HepG2 (cell line): Measurements from ENCODE around the gene CCL22. TPM values are rescaled to one million over a fixed set of nuclear protein-coding genes. Genes with fewer than 3 reads are reported as not detected.

Experiments
- ATAC-seq: fragments of 200-7000 bp; cut with Tn5 transposase; 3 replicates; pipeline ENCODE4 v1.9.1; 2020; ENCODE audit warnings: mild to moderate bottlenecking, moderate library complexity
- Bru-seq: library from RNA; stranded (reverse); fragments of 400-500 nt; gene quantifications from one replicate; lab custom pipeline; 2021; lab: Mats Ljungman, UMichigan
- BruChase-seq, 2 experiments: library from RNA; stranded (reverse); fragments of 400-500 nt; gene quantifications; one replicate each; lab custom pipeline; 2021; lab: Mats Ljungman, UMichigan
- BruUV-seq: library from RNA; stranded (reverse); fragments of 400-500 nt; replicated peaks from 2 replicates; lab custom pipeline; 2021; lab: Mats Ljungman, UMichigan
- CTCF ChIA-PET: fragments of 300-600 bp; formaldehyde crosslinking; extraction: SDS; loops from one replicate; lab custom pipeline; 2021; ENCODE audit warnings: low total read pairs, inconsistent platforms, low intra/inter-chr PET ratio; lab: Yijun Ruan, JAX
- POLR2A ChIA-PET: fragments of 350-600 bp; sonication (Branson Sonifier 250); formaldehyde crosslinking; loops from one replicate; lab custom pipeline; 2020; ENCODE audit warnings: antibody characterized with exemption, inconsistent platforms; lab: Yijun Ruan, JAX
- DNase-seq: peaks from one replicate; pipeline ENCODE4 v3.0.0-alpha.2; 2015; ENCODE audit warnings: low spot score
- FAIRE-seq: peaks from 3 replicates; lab custom pipeline; 2011; peaks lifted over from hg19 to GRCh38; lab: Jason Lieb, UNC
- H2AFZ ChIP-seq: one replicate; pipeline ENCODE4 v1.6.1; 2011; ENCODE audit warnings: low read length, inconsistent platforms
- H3K27ac ChIP-seq: fragments of 300-600 bp; 3 replicates; pipeline ENCODE4 v1.8.0; 2011; ENCODE audit warnings: mixed run types, mild to moderate bottlenecking, mixed read lengths, low read length, inconsistent platforms; ENCODE audit not compliant: insufficient read depth; ENCODE audit errors: extremely low read length
- H3K27me3 ChIP-seq, 2 experiments: fragments of 200-600 bp in 1 of 2; 2 replicates in 1 of 2; 3 replicates in 1 of 2; pipeline versions ENCODE4 v1.6.0 to v1.8.0; 2011; ENCODE audit warnings: low read length in 2 of 2, mild to moderate bottlenecking in 2 of 2, moderate library complexity in 2 of 2, inconsistent platforms in 1 of 2; ENCODE audit not compliant: insufficient read depth in 2 of 2, control insufficient read depth in 1 of 2
- H3K36me3 ChIP-seq, 2 experiments: fragments of 200-600 bp in 1 of 2; replicated peaks in 1 of 2; 2 replicates in 1 of 2; 3 replicates in 1 of 2; pipeline versions ENCODE4 v1.5.1 to v1.8.0; 2011; ENCODE audit warnings: low read length in 2 of 2, inconsistent platforms in 1 of 2; ENCODE audit not compliant: insufficient read depth in 2 of 2, control insufficient read depth in 1 of 2
- H3K4me1 ChIP-seq: 2 replicates; pipeline ENCODE4 v1.5.1; 2012; ENCODE audit warnings: low read length, inconsistent platforms; ENCODE audit not compliant: insufficient read depth
- H3K4me2 ChIP-seq: 2 replicates; pipeline ENCODE4 v1.6.0; 2011; ENCODE audit warnings: low read depth, low read length, inconsistent platforms
- H3K4me3 ChIP-seq, 3 experiments: fragments of 200-600 bp in 1 of 3; sonication (generic), shearing (Covaris generic) in 1 of 3; replicated peaks in 1 of 3; 2 replicates each; pipeline ENCODE4 v1.5.1; 2011 to 2016; ENCODE audit warnings: low read length in 3 of 3, inconsistent platforms in 2 of 3, low read depth in 2 of 3, mild to moderate bottlenecking in 2 of 3, control low read depth in 1 of 3, mixed read lengths in 1 of 3; ENCODE audit not compliant: insufficient read depth in 1 of 3
- H3K79me2 ChIP-seq: one replicate; pipeline ENCODE4 v1.6.1; 2011; ENCODE audit warnings: low read length, inconsistent platforms; ENCODE audit not compliant: insufficient read depth
- H3K9ac ChIP-seq: 2 replicates; pipeline ENCODE4 v1.6.0; 2011; ENCODE audit warnings: mild to moderate bottlenecking, low read depth, low read length, inconsistent platforms; ENCODE audit not compliant: insufficient read depth
- H3K9me3 ChIP-seq: 2 replicates; pipeline ENCODE4 v1.5.1; 2012; ENCODE audit warnings: mild to moderate bottlenecking, low read length
- H4K20me1 ChIP-seq: 2 replicates; pipeline ENCODE4 v1.6.0; 2011; ENCODE audit warnings: inconsistent platforms, mild to moderate bottlenecking, low read length, moderate library complexity; ENCODE audit not compliant: insufficient read depth
- FIP1L1 ChIP-seq: fragments of 200-400 bp; formaldehyde crosslinking; IDR thresholded peaks from 2 replicates; pipeline ENCODE4 v1.6.1; 2018; ENCODE audit warnings: low read depth, mild to moderate bottlenecking, low read length, moderate library complexity, borderline replicate concordance; ENCODE audit not compliant: insufficient read depth
- STAG1 ChIP-seq: sonication (generic); formaldehyde crosslinking; IDR thresholded peaks from 2 replicates; pipeline ENCODE4 v1.4.0; 2020; ENCODE audit warnings: missing genetic modification reagents
- ZMYM3 ChIP-seq: sonication (generic); formaldehyde crosslinking; IDR thresholded peaks from 2 replicates; pipeline ENCODE4 v1.5.1; 2020; ENCODE audit warnings: mild to moderate bottlenecking, missing genetic modification reagents
- ZNF629 ChIP-seq: sonication (generic); formaldehyde crosslinking; conservative IDR thresholded peaks from 2 replicates; pipeline ENCODE4 v1.5.0; 2020; ENCODE audit warnings: missing genetic modification reagents
- ZNF761 ChIP-seq: sonication (generic); formaldehyde crosslinking; conservative IDR thresholded peaks from 2 replicates; pipeline ENCODE4 v1.4.0; 2020; ENCODE audit warnings: mild to moderate bottlenecking, missing genetic modification reagents
- WGBS: methylation state at CpG from one replicate; pipeline ENCODE4 v1.1.6; 2017; ENCODE audit warnings: low lambda C conversion rate; 5-methylcytosine and 5-hydroxymethylcytosine counted together
- in situ Hi-C: cut with HindIII; loops from 2 replicates; pipeline ENCODE4 v1.10.0; 2017; ENCODE audit warnings: low pct_unique_long_range_greater_than_20kb; ENCODE audit not compliant: extremely low pct_ligation_motif_present
- intact Hi-C: fragments of 100-400 bp; cut with micrococcal nuclease; formaldehyde crosslinking; loops from one replicate; pipeline ENCODE4 v1.10.0; 2022; ENCODE audit not compliant: unreplicated experiment
- long read RNA-seq, 2 experiments: library from RNA in 1 of 2; library from polyadenylated mRNA in 1 of 2; stranded (forward) in 1 of 2; unstranded in 1 of 2; transcript quantifications; one replicate each; pipeline ENCODE4 v2.0.0, GENCODE V29; 2019 to 2022
- polyA minus RNA-seq, 3 experiments: library from RNA; depleted of rRNA, polyadenylated mRNA; stranded (reverse); fragments of >200 nt; gene quantifications; 2 replicates each; pipeline ENCODE4 v1.2.3, GENCODE V29; 2011; ENCODE audit warnings: low replicate concordance in 1 of 3
- polyA plus RNA-seq, 8 experiments: library from polyadenylated mRNA; depleted of rRNA in 3 of 8; stranded (reverse) in 7 of 8; unstranded in 1 of 8; fragments of >200 nt; fragmentation: Illumina TruSeq in 4 of 8; extraction: Trizol in 4 of 8; gene quantifications; 2 replicates each; pipeline versions ENCODE4 v1.2.1 to v1.2.3, GENCODE V29; 2011 to 2016; ENCODE audit warnings: low read depth in 4 of 8, missing spikeins in 1 of 8, mixed read lengths in 1 of 8; ENCODE audit not compliant: insufficient read depth in 1 of 8
- total RNA-seq, 5 experiments: library from RNA; depleted of rRNA; stranded (reverse); fragments of >200 nt; fragmentation: Illumina TruSeq; extraction: Trizol; gene quantifications; 2 replicates each; pipeline ENCODE4 v1.2.3, GENCODE V29; 2016; ENCODE audit warnings: low read depth in 1 of 5

Gene CCL22, protein sequence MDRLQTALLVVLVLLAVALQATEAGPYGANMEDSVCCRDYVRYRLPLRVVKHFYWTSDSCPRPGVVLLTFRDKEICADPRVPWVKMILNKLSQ
- 0.06 TPM in 1 of 2 replicates, not detected in the other for total RNA-seq (2016; rRNA removed; fragmentation: Illumina TruSeq; extraction: Trizol)
- not detected in 2 replicates for total RNA-seq (2016; cell fraction: cytosol; rRNA removed; fragmentation: Illumina TruSeq; extraction: Trizol; ENCODE audit: low read depth)
- total RNA-seq (2016; cell fraction: insoluble cytoplasmic fraction; rRNA removed; fragmentation: Illumina TruSeq; extraction: Trizol): 0.06 and 0.09 TPM in 2 replicates
- total RNA-seq (2016; cell fraction: membrane; rRNA removed; fragmentation: Illumina TruSeq; extraction: Trizol): not detected in 2 replicates
- 0.16 TPM in 1 of 2 replicates, not detected in the other for total RNA-seq (2016; cell fraction: nucleus; rRNA removed; fragmentation: Illumina TruSeq; extraction: Trizol)
- polyA plus RNA-seq (2011; rRNA removed): 0.04 TPM in 1 of 2 replicates, not detected in the other
- 0.01 and 0.04 TPM in 2 replicates for polyA plus RNA-seq (2011; cell fraction: cytosol; rRNA removed)
- 0.03 TPM in 1 of 2 replicates, not detected in the other for polyA plus RNA-seq (2011; cell fraction: nucleus; rRNA removed)
- polyA plus RNA-seq (2012): 0.04 TPM in 1 of 2 replicates, not detected in the other
- polyA plus RNA-seq (2016; cell fraction: cytosol; fragmentation: Illumina TruSeq; extraction: Trizol; ENCODE audit: low read depth): 0.05 TPM in 1 of 2 replicates, not detected in the other
- 0.17 TPM in 1 of 2 replicates, not detected in the other for polyA plus RNA-seq (2016; cell fraction: insoluble cytoplasmic fraction; fragmentation: Illumina TruSeq; extraction: Trizol; ENCODE audit: low read depth)
- 0.06 TPM in 1 of 2 replicates, not detected in the other for polyA plus RNA-seq (2016; cell fraction: membrane; fragmentation: Illumina TruSeq; extraction: Trizol; ENCODE audit: low read depth)
- 0.25 TPM in 1 of 2 replicates, not detected in the other for polyA plus RNA-seq (2016; cell fraction: nucleus; fragmentation: Illumina TruSeq; extraction: Trizol; ENCODE audit: insufficient read depth, low read depth)
- 0.07 TPM in 1 of 2 replicates, not detected in the other for polyA minus RNA-seq (2011; rRNA and poly(A)+ RNA removed; ENCODE audit: low replicate concordance)
- not detected in 2 replicates for polyA minus RNA-seq (2011; cell fraction: cytosol; rRNA and poly(A)+ RNA removed)
- not detected in 2 replicates for polyA minus RNA-seq (2011; cell fraction: nucleus; rRNA and poly(A)+ RNA removed)
- Bru-seq, nascent RNA: percentile 27 among the genes with signal in this experiment
- BruChase-seq, experiment 1, labeled RNA remaining after a 6-hour chase: percentile 29 among the genes with signal in this experiment
- percentile 27 among the genes with signal in this experiment for BruChase-seq, experiment 2, labeled RNA remaining after a 2-hour chase
- long read RNA-seq, experiment 1: 0 reads
- long read RNA-seq, experiment 2: 0 reads

DNA sequence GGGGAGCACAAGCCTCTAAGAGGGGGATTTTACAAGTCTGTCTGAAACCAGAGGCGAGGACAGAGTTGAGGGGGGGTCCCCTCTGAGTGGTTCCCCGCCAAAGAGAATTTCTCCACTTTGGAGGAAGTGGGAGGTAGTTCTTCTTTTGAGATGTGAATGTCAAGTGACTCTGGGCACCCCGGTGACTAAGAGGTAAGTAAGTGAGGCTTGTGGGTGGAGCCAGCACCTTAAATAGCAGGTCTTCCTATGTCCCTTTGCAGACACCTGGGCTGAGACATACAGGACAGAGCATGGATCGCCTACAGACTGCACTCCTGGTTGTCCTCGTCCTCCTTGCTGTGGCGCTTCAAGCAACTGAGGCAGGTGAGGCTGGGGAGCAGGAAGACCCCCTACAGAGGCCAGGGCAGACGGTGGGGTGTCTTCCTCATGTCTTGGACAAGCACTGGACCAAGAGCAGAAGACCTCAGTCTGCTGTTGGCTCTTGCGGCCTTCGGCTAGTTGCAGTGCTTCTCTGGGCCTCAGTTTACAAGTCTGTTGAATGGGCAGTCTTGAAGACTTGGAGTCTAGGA, at the start of gene CCL22:
CCL22 (plus strand) TSS at position 257 of the 569 bp plus-strand sequence; CDS start at position 291, 34 bp downstream.
- ChIA-PET CTCF (no interaction called here), POLR2A (interaction anchor here (2.8 kb wide), 1 partner anchor 14 kb away, joined by 19 read pairs; the partner anchor contains the start of gene CX3CL1)
- 33% methylated on average over 7 of the region's 9 CpGs for WGBS
- Histone ChIP-seq H3K4me2 (peak within 1 kb of the TSS; percentile 48), H3K79me2 (no peaks in the 10 kb centered on the region), H3K4me3 (no peak within 1 kb of the TSS; a peak in 1 of 6 replicates), H3K27ac (no peak within 1 kb of the TSS), H2AFZ (peak within 1 kb of the TSS; percentile 2), H3K36me3 (no peaks in the 10 kb centered on the region), H4K20me1 (no peaks in the 10 kb centered on the region), H3K9me3 (no peaks in the 10 kb centered on the region), H3K4me1 (peaks cover 22% of the 10 kb centered on the region), H3K27me3 (peaks cover 0 to 27% of the 10 kb centered on the region in 2 experiments; a peak in 3 of 5 replicates), H3K9ac (0 out of 2 replicates have a peak within 1 kb of the TSS, but pooled peaks have one; percentile 7)
- no peak; the same call in 2 of the 3 replicates for ATAC-seq
- FAIRE-seq: no peak
- BruUV-seq: no TSS peak
- in situ Hi-C loops: no loop called here
- intact Hi-C loops: no loop called here
- TF ChIP-seq STAG1 (CRISPR knock-in tag) (no peak), ZNF629 (CRISPR knock-in tag) (peak; percentile 90), ZNF761 (no peak), FIP1L1 (no peak), ZMYM3 (CRISPR knock-in tag) (0 out of 2 replicates have a peak, but pooled peaks have one; percentile 25)
- no peak for DNase-seq
